Lower lobe of right lung (tissue), 2 donors: ENCODE measurements around the gene NPAS1. TPM values are rescaled to one million over a fixed set of nuclear protein-coding genes. Genes with fewer than 3 reads are reported as not detected.
"Not testable (repeated sequence)": the region's sequence is repeated elsewhere in the genome, so short reads cannot be mapped to it uniquely, and the experiment has no call there.

Experiments
- ATAC-seq, 2 donors: fragments of 200-7000 bp; cut with Tn5 transposase; one replicate each; pipeline ENCODE4 v1.9.1; 2020 to 2022; ENCODE audit warnings: mild to moderate bottlenecking in 2 of 2, moderate library complexity in 2 of 2
- DNase-seq: peaks from one replicate; pipeline ENCODE4 v3.0.0-alpha.2; 2020
- H3K27ac ChIP-seq: fragments of 200-600 bp; one replicate; pipeline ENCODE4 v1.8.0; 2022
- H3K27me3 ChIP-seq: fragments of 200-600 bp; one replicate; pipeline ENCODE4 v1.8.0; 2022; ENCODE audit warnings: low read depth
- H3K36me3 ChIP-seq: fragments of 200-600 bp; one replicate; pipeline ENCODE4 v1.8.0; 2022; ENCODE audit warnings: mild to moderate bottlenecking
- H3K4me1 ChIP-seq: fragments of 200-600 bp; one replicate; pipeline ENCODE4 v1.8.0; 2022
- H3K4me3 ChIP-seq: fragments of 200-600 bp; one replicate; pipeline ENCODE4 v1.8.0; 2022; ENCODE audit warnings: mild to moderate bottlenecking
- H3K9me3 ChIP-seq: fragments of 200-600 bp; one replicate; pipeline ENCODE4 v1.8.0; 2022
- CTCF ChIP-seq: fragments of 200-600 bp; IDR thresholded peaks from one replicate; pipeline ENCODE4 v1.8.0; 2022; ENCODE audit warnings: antibody characterized with exemption, mild to moderate bottlenecking
- intact Hi-C: fragments of 100-400 bp; cut with DNase I; formaldehyde crosslinking; loops from one replicate; pipeline ENCODE4 v1.11.0; 2022
- total RNA-seq: library from RNA; stranded (reverse); fragmentation: NEBNext Ultra II Directional; extraction: Animal tissue kit (Norgen Biotek cat#: 25700); gene quantifications from one replicate; pipeline ENCODE4 v1.2.1, GENCODE V29; 2021
- donor health status: DM: no; HTN: yes; CAD: no; lungs with severe emphysema.

Gene NPAS1
- total RNA-seq, 1 donor from 2014 or later, result 1.8 TPM

GRCh38 chr19:47075179-47075810 is 55.7 kb downstream of the NPAS1 start:
- no peaks in the 10 kb centered on the region for H3K27me3 ChIP-seq
- intact Hi-C loops, result loop anchor here (10.0 kb wide), 1 partner anchor 50 kb away; no protein-coding TSS in a partner anchor
- TF ChIP-seq CTCF, result no peak
- H3K4me1 ChIP-seq, result peaks cover 4% of the 10 kb centered on the region
- no peak overlapping the region for H3K27ac ChIP-seq
- H3K4me3 ChIP-seq, result no peak overlapping the region
- DNase-seq, result peak; percentile 74
- H3K9me3 ChIP-seq, result no peaks in the 10 kb centered on the region
- ATAC-seq, result peak; percentile 40 to 53
- peaks cover 92% of the 10 kb centered on the region for H3K36me3 ChIP-seq

DNA sequence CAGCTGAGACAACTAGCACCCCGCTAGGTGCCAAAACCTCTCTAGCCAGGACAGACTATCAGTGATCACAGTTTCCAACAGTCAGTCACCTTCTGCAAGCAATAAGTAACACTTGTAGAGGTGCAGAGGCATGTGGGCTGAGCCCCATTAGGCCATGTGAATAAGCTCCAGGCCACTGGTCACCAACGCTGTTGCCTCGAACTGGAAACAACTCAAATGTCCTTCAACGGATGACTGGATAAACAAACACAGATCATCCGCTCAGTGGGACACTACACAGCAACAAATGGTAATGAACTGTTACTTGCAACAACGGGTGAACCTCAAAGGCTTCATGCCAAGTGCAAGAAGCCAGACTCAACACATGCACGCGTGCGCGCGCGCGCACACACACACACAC is 56.3 kb downstream of the NPAS1 start:
- no peaks in the 10 kb centered on the region for H3K27me3 ChIP-seq
- no peak for ATAC-seq
- peaks cover 4% of the 10 kb centered on the region for H3K4me1 ChIP-seq
- intact Hi-C loops, result loop anchor here (10.0 kb wide), 1 partner anchor 49 kb away; no protein-coding TSS in a partner anchor
- H3K36me3 ChIP-seq, result peaks cover 92% of the 10 kb centered on the region
- DNase-seq, result no peak
- no peak for TF ChIP-seq CTCF
- no peaks in the 10 kb centered on the region for H3K9me3 ChIP-seq
- no peak overlapping the region for H3K27ac ChIP-seq
- no peak overlapping the region for H3K4me3 ChIP-seq

DNA sequence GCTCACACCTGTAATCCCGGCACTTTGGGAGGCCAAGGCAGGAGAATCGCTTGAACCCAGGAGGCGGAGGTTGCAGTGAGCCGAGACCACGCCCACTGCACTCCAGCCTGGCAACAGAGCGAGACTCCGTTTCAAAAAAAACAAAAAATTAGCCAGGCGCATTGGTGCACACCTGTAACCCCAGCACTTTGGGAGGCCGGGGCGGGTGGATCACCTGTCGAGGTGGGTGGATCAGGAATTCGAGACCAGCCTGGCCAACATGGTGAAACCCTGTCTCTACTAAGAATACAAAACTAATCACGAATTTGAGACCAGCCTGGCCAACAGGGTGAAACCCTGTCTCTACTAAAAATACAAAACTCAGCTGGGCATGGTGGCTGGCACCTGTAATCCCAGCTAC is 58.7 kb downstream of the NPAS1 start:
- H3K36me3 ChIP-seq, result peaks cover 92% of the 10 kb centered on the region
- ATAC-seq, DNase-seq, H3K27me3 ChIP-seq, H3K4me1 ChIP-seq, H3K9me3 ChIP-seq, H3K4me3 ChIP-seq, H3K27ac ChIP-seq: not testable (repeated sequence)
- intact Hi-C loops, result loop anchor here (10.0 kb wide), 1 partner anchor 46 kb away; no protein-coding TSS in a partner anchor

DNA sequence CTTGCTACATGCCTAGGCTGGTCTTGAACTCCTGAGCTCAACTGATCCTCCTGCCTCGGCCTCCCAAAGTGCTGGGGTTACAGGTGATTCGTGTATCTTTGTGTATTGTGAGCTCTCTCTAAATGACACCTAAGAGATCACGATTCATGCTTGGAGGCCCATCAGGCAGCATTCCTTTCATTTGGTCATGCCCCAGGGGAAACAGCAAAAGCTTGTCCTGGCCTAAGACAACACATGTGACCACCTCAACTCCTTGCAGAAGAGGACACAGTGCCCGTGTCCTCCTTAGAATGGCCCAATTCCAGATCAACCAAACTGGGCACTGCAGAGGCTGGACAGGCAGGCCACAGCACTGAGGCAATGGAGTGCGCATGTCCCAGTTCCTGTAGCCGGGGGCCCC is 61.5 kb downstream of the NPAS1 start:
- H3K9me3 ChIP-seq, result no peaks in the 10 kb centered on the region
- DNase-seq (no peak), ATAC-seq (no peak)
- H3K4me3 ChIP-seq, result no peak overlapping the region
- intact Hi-C loops, result no loop called here
- no peaks in the 10 kb centered on the region for H3K4me1 ChIP-seq
- peaks cover 95% of the 10 kb centered on the region for H3K36me3 ChIP-seq
- no peaks in the 10 kb centered on the region for H3K27me3 ChIP-seq
- H3K27ac ChIP-seq, result no peak overlapping the region
- TF ChIP-seq CTCF, result no peak

GRCh38 chr19:47082493-47082892 is 62.9 kb downstream of the NPAS1 start:
- intact Hi-C loops, result no loop called here
- Histone ChIP-seq H3K27me3 (no peaks in the 10 kb centered on the region), H3K36me3 (peaks cover 95% of the 10 kb centered on the region), H3K9me3 (no peaks in the 10 kb centered on the region), H3K4me3 (no peak overlapping the region), H3K27ac (no peak overlapping the region), H3K4me1 (no peaks in the 10 kb centered on the region)
- no peak for DNase-seq
- no peak for ATAC-seq
- no peak for TF ChIP-seq CTCF

DNA sequence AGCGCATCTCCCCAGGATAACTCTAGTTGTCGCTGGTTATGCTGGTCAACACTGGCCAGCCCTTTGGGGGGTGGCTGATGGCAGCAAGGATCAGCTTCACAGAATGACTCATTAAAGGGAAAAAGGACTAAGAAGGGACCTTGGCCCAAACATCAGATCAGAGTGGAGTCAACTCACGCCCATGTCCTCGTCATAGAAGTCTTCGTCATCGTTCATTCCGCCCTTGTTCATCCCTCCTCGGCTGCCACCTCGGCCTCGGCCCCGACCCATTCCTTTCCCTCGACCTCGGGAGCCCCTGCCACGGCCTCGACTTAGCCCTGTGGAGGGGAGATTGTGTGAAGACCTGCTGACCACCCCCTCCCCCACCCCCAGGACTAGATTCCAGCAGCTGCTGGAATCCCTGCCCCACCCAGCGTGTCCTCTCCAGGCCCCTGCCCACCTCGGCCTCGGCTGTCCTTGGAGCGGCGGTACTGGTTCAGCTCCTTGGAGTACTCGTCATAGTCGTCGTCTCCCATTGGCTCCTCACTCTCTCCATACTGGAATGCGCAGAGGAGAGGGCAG is 65.3 kb downstream of the NPAS1 start:
- H3K4me3 ChIP-seq, result no peak overlapping the region
- no peaks in the 10 kb centered on the region for H3K9me3 ChIP-seq
- intact Hi-C loops, result no loop called here
- H3K36me3 ChIP-seq, result peaks cover 100% of the 10 kb centered on the region
- no peaks in the 10 kb centered on the region for H3K4me1 ChIP-seq
- DNase-seq (no peak), ATAC-seq (no peak)
- H3K27me3 ChIP-seq, result no peaks in the 10 kb centered on the region
- H3K27ac ChIP-seq, result no peak overlapping the region
- no peak for TF ChIP-seq CTCF
